ENCODE results near the gene ZNF653. TPM values are rescaled to one million over a fixed set of nuclear protein-coding genes. Genes with fewer than 3 reads are reported as not detected.

Gene ZNF653, protein sequence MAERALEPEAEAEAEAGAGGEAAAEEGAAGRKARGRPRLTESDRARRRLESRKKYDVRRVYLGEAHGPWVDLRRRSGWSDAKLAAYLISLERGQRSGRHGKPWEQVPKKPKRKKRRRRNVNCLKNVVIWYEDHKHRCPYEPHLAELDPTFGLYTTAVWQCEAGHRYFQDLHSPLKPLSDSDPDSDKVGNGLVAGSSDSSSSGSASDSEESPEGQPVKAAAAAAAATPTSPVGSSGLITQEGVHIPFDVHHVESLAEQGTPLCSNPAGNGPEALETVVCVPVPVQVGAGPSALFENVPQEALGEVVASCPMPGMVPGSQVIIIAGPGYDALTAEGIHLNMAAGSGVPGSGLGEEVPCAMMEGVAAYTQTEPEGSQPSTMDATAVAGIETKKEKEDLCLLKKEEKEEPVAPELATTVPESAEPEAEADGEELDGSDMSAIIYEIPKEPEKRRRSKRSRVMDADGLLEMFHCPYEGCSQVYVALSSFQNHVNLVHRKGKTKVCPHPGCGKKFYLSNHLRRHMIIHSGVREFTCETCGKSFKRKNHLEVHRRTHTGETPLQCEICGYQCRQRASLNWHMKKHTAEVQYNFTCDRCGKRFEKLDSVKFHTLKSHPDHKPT
- 10 to 100 TPM in 1 of 2 donors, 1 to 10 TPM in 1; 7.5 to 10.4 TPM for total RNA-seq
- long read RNA-seq, partial matches to known transcripts, result 1 of 1 reads
- long read RNA-seq, other reads (novel, unspliced or antisense), result 0 of 1 reads

DNA sequence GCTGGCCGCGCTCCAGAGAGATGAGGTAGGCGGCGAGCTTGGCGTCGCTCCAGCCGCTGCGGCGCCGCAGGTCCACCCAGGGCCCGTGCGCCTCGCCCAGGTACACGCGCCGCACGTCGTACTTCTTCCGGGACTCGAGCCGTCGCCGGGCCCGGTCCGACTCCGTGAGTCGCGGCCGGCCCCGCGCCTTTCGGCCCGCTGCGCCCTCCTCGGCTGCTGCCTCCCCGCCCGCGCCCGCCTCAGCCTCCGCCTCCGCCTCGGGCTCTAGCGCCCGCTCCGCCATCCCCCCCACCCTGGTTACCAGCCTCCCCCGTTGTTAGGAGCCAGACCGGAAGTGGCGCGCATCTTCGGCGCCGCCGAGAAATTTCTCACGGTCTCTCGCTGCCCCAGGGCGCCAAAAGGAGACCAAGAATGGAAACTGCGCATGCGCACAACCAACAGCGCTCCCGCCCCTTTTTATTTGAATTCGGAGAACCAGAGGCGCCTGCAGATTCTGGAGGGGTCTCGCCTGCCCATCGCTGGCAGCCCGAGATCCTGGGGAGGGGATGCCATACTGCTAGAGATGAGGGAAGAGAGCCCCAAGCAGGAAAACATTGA lies at the start of gene ZNF653:
TSS of gene ZNF653 (minus strand) at position 336 of the 597 bp plus-strand sequence. CDS start at position 283, 53 bp downstream.
- ATAC-seq, result peak; percentile 78
- intact Hi-C loops (cut with DNase I, micrococcal nuclease), result no loop called here
- DNase-seq, result peak; percentile 94

GRCh38 chr19:11555246-11555645 lies 49.6 kb upstream of the ZNF653 start:
- no peak for ATAC-seq
- intact Hi-C loops (cut with DNase I, micrococcal nuclease), result no loop called here
- no peak for DNase-seq

DNA sequence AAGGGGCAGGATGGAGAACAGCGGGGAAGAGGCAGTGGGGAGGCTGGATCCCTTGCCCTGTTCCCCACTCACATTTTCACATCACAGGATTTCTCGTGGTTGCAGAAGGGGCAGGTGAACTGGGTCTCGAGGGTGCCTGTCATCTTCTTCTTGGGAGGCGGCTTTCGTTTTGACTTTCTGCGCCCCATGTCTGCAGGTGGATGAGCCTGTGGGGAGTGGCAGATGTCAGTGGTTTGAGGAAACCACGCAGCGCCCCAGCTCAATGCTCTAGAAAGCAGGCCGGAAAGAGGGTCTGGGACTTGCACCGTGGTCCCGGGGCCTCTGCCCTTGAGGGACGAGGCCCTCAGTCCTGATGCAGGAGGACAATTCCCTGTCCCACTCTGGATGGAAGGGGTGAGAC lies 48.5 kb upstream of the ZNF653 start:
- ATAC-seq (no peak), DNase-seq (no peak)
- intact Hi-C loops (cut with DNase I, micrococcal nuclease), result no loop called here

- intact Hi-C loops (cut with DNase I, micrococcal nuclease), result no loop called here
- DNase-seq, result no peak
- ATAC-seq, result peak; percentile 18
Observed at GRCh38 chr19:11552666-11553372, 47.2 kb upstream of the ZNF653 start.

DNA sequence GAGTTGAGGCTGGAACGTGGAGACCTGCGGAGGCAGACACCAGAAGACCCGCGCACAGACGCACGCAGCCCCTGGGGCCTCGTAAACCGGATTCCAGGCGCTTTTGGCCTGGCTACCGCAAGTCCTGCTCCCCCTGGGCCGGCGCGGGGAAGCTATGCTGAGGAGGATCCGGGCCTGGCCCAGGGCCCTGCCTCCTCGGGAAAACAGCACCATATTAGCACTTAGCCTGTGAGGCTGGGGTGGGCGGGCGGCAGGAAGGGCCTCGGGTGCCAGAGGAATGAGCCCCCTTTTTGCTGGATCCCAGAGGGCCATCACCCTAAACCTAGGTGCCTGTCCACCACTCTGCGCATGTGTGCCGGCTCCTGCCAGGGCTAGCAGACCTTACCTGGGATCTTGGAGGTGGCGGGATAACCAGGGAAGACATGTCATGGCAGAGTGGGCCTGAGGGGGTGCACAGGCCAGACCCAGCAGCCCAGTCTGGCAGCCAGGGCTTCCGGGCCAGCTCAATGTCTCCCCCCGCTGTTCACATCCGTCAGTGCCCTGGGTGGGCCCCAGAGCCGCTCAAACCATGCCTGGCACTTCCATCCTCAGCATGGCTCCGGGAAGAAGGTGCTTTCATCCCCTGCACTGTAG lies 46.1 kb upstream of the ZNF653 start:
- intact Hi-C loops (cut with DNase I, micrococcal nuclease), result no loop called here
- peak; percentile 56 for ATAC-seq

GRCh38 chr19:11550265-11550664 lies 44.6 kb upstream of the ZNF653 start:
- DNase-seq, result no peak
- intact Hi-C loops (cut with DNase I, micrococcal nuclease), result no loop called here
- no peak for ATAC-seq

More for the DNA sequence above, 46.1 kb upstream of the ZNF653 start:
- peak in 1 of 2 donors; percentile 24 for DNase-seq

DNA sequence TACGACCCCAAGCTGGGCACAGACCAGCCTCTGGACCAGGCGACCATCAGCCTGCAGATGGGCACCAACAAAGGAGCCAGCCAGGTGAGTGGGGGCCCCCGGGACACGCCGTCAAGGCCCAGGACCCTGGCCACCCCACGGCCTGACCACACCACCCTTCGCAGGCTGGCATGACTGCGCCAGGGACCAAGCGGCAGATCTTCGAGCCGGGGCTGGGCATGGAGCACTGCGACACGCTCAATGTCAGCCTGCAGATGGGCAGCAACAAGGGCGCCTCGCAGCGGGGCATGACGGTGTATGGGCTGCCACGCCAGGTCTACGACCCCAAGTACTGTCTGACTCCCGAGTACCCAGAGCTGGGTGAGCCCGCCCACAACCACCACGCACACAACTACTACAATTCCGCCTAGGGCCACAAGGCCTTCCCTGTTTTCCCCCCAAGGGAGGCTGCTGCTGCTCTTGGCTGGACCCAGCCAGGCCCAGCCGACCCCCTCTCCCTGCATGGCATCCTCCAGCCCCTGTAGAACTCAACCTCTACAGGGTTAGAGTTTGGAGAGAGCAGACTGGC lies 43.8 kb upstream of the ZNF653 start:
- DNase-seq (no peak), ATAC-seq (no peak)
- intact Hi-C loops (cut with DNase I, micrococcal nuclease), result no loop called here

GRCh38 chr19:11547929-11548700 lies 42.5 kb upstream of the ZNF653 start:
- DNase-seq, result no peak
- no peak for ATAC-seq
- intact Hi-C loops (cut with DNase I, micrococcal nuclease), result no loop called here

DNA sequence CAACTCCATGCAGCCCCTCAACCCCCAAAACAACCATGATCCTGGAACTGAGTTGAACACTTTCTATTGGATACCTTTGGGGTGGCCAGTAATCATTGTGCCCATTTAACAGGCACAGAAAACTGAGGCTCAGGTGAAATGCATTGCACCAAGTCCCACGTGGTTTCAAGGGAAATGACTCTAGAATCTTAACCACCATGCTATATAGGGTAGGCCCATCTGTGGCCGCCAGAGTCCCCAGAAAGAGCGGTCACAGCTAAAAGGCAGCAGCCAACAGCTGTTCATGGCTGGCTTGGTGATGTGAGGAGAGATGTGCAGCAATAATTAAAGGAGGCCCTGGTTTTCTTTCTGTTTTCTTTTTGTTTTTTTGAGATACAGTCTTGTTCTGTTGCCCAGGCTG lies 35.6 kb upstream of the ZNF653 start:
- ATAC-seq (no peak), DNase-seq (no peak)
- intact Hi-C loops (cut with DNase I, micrococcal nuclease), result no loop called here

DNA sequence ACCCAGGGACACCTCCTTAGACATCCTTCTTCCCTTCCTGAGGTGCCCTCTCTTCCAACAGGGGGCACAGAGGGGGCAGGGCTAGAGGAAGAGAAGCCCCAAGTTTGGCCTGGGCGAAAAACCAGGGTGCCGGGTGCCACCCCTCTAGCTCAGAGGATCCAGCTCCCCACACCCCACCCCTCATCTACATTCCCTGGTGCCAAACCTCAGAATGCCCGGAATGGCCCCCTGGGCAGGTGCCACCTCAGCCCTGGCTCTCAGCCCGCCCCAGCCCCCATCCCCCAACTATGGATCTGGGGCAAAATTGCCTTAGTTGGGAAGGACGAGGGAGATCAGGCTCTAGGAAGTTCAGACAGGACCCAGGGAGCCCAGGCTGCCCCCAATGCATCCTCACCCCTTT lies 35.0 kb upstream of the ZNF653 start:
- intact Hi-C loops (cut with DNase I, micrococcal nuclease), result no loop called here

DNA sequence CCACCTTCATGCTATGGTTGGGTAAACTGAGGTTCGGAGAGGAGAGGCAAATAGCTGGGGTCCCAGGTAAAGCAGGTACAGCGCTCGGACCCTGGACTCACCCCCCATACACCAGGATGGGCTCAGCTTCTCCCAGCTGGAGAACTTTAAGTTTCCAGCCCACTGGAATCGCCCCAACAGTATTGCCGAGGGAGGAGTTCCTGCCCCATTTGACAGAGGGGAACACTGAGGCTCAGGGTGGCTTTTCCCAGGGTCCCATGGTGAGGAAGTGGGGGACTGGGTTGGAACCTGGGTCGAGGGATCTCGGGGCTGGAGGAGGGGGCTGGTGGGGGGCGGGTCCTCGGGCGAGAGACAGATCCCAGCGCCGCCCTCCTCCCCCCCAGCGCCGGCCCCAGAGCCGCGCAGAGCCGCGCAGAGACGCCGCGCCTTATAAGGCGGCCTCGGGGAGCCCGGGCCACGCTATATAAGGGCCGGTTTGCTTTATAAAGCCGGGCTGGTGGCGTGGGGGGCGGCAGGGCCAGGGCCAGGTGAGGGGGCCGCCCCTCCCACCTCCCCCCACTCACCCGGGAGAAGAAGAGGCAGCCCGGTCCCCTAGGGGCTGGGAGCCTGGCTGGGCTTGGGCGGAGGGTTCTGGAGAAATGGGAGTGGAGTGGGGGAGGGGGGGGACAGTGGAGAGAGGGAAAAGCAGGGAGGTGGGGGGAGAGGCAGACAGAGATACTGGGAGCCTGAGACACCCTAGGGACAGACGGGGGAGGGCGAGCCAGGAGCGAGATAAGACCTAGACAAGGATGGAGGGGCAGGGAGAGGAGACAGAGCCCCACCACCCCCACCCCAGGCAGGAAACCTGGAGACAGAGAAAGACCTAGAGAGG lies 34.1 kb upstream of the ZNF653 start:
- ATAC-seq (peak; percentile 16), DNase-seq (peak; percentile 26 to 63)
- intact Hi-C loops (cut with DNase I, micrococcal nuclease), result no loop called here

More for the DNA sequence above, 35.0 kb upstream of the ZNF653 start:
- ATAC-seq (no peak), DNase-seq (no peak)

DNA sequence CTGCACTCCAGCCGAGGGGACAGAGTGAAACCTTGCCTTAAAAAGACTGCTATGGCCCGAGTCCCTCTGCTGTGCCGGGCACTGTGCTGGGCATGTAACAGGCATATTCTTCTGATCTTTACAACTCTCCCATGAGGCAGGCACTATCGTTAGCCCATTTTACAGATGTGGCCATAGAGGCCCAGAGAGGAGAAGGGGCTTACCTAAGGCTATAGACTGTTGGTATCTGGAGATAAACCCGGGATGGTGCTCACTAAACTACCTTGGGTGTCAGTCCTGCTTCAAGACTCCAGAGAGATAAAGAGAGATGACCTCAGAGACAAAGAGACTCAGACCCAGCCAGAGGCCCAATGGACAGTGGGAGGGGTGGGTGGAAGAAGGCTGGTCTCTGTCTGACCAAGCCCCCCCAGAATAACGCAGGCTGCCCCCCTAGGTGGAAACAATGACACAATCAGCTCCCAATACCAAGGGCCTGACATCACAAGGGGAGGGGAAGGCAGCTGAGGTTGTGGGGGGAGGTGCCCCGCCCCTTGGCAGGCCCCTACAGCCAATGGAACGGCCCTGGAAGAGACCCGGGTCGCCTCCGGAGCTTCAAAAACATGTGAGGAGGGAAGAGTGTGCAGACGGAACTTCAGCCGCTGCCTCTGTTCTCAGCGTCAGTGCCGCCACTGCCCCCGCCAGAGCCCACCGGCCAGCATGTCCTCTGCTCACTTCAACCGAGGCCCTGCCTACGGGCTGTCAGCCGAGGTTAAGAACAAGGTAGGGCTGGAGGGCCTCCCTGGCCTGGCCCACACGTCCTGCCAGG lies 32.8 kb upstream of the ZNF653 start, which contains the start of gene CNN1:
TSS of gene CNN1 (plus strand) at position 620 of the 805 bp plus-strand sequence. CDS start at position 697, 77 bp downstream.
- peak; percentile 21 for ATAC-seq
- intact Hi-C loops (cut with DNase I, micrococcal nuclease), result no loop called here
- peak; percentile 43 to 83 for DNase-seq

DNA sequence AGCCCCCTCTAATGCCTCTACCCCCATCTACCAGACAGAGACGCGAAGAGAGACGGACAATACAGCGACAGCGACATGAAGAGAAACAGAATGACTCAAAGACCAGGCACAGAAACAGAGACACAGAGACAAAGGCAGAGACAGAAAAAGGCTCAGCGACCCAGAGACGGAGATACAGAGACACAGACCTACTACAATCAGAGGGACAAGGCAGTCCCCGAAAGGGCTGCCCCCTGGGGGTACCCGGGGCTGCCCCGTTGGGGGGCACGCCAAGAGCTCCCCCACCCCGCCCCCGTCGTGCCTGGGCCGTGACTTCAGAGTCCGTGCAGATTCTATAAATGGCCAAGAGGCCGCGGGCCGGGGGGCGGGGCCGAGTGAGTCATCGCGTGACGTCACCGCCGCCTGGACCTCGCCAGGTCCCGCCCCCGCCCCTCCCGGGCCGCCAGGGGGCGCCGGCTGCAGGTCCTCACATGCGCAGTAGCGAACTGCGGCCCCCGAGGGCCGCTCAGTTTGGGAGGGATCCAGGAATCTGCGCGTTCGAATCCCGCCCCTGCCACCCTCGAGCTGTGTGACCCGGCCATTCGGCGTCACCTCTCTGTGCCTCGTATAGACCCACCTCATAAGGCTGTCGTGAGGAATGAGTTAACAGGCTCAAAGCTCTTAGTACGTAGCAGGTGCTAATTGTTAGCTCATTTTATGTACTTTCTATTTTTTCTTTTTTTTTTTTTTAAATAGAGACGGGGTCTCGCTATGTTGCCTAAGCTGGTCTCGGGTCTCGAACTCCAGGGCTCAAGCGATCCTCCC lies 30.4 kb upstream of the ZNF653 start:
- peak; percentile 80 to 92 for DNase-seq
- intact Hi-C loops (cut with DNase I, micrococcal nuclease), result no loop called here
- peak; percentile 88 for ATAC-seq

DNA sequence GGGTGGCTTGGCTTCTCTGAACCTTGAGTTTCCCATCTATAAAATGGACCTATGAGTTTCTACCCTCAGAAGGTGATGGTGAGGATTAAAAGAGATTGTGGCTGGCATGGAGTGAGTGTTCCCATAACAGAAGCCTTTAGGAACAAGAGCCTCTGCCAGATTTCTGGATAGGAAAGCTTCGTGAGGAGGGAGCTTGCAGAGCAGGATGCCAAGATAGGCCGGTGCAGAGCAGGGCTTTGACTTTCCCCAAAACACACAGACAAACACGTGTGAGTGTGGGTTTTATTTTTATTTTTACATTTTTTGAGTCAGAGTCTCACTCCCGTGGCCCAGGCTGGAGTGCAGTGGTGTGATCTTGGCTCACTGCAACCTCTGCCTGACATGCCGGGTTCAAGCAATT lies 29.3 kb upstream of the ZNF653 start:
- ATAC-seq (no peak), DNase-seq (no peak)
- intact Hi-C loops (cut with DNase I, micrococcal nuclease), result no loop called here

DNA sequence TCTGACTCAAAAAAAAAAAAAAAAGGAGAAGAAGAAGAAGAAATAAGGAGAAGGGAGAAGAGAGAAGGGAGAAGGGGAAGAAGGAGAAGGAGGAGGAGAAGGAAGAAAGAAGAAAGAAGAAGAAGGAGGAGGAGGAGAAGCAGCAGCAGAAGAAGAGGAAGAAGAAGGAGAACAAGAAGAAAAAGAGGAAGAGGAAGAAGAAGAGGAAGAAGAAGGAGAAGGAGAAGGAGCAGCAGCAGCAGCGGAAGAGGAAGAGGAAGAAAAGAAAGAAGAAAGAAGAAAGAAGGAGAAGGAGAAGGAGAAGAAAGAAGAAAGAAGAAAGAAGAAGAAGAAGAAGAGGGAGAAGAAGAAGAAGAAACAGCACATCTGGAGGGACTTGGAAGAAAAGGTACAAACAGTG lies 28.9 kb upstream of the ZNF653 start:
- intact Hi-C loops (cut with DNase I, micrococcal nuclease), result no loop called here
- no peak for ATAC-seq

More for the DNA sequence above, 28.9 kb upstream of the ZNF653 start:
- DNase-seq, result no peak
